AG10803 (cell line): ENCODE results near the gene KLK6.

Source experiments
- DNase-seq: peaks from one replicate; pipeline ENCODE4 v3.0.0; 2010; ENCODE audit warnings: low read depth
- H3K4me3 ChIP-seq: 2 replicates; pipeline ENCODE4 v1.5.1; 2011; ENCODE audit warnings: mild to moderate bottlenecking, low read length, control low read depth
- CTCF ChIP-seq: conservative IDR thresholded peaks from 2 replicates; pipeline ENCODE4 v1.5.1; 2011; ENCODE audit warnings: mild to moderate bottlenecking, low read length, control low read depth, inconsistent platforms

KLK6 gene

DNA sequence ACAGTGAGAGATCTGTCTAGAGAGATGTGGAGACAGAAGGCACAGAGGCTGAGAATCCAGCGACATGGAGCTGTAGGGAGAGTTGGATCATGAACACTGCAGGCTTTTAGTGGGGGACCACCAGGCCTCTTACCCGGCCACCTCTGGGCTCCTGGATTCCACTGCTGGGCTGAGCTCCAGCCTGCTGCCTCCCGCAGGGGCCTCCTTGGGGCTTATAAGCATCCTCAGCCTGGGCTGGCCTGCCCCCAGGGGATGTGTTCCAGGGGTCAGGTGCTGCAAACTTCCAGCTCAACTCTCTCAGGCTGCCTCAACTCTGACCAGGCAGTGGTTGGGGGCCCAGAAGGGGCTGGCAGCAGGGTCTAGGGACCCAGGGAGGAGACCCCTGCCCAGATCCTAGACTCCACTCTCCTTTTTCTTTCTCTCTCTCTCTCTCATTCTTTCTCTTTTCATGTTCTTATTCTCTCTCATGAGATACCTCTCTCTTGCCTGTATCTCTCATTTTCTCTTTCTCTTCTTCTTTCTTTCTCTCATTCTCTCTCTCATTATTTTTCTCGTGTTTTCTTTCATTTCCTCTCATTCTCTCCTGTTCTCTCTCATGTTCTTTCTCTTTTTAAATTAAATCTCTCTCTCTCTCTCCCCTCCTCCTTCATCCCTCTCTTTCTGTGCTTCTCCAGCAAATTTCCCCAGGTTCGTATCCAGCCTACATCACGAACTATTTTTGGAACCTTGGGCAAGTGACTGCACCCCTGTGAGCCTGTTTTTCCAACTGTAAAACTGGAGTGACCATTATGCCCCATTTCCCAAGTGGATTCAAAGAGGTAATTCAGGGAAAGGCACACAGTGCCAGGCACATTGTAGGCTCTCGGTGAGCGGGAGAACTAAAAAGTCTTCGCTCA lies 57.9 kb downstream of the KLK6 start, which contains the start of gene KLK4:
Gene KLK4 (minus strand): TSS at position 190 of the 896 bp plus-strand sequence. CDS start 657 bp downstream, outside the sequence.
- DNase-seq: no peak
- no peak within 1 kb of the TSS for H3K4me3 ChIP-seq
- no peak for TF ChIP-seq CTCF

DNA sequence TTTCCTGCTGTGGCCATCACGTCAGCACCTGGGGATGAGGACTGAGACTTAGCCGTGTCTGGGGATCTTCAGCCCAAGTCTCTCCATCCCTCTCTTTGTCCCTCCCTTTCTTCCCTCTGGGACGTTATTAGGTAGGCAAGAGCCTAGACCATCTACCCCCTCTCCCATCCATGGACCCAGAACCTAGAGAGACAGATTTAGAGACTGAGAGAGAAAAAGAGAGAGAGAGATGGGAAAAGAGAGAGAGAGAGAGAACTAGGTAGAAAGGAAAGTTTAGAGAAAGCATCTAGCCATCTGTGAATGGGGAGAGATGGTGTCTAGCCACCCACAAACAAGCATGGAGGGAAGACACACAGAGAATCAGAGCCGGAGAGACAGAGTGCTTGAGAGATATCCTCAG lies 58.7 kb downstream of the KLK6 start:
- no peak overlapping the region for H3K4me3 ChIP-seq
- no peak for DNase-seq
- no peak for TF ChIP-seq CTCF

DNA sequence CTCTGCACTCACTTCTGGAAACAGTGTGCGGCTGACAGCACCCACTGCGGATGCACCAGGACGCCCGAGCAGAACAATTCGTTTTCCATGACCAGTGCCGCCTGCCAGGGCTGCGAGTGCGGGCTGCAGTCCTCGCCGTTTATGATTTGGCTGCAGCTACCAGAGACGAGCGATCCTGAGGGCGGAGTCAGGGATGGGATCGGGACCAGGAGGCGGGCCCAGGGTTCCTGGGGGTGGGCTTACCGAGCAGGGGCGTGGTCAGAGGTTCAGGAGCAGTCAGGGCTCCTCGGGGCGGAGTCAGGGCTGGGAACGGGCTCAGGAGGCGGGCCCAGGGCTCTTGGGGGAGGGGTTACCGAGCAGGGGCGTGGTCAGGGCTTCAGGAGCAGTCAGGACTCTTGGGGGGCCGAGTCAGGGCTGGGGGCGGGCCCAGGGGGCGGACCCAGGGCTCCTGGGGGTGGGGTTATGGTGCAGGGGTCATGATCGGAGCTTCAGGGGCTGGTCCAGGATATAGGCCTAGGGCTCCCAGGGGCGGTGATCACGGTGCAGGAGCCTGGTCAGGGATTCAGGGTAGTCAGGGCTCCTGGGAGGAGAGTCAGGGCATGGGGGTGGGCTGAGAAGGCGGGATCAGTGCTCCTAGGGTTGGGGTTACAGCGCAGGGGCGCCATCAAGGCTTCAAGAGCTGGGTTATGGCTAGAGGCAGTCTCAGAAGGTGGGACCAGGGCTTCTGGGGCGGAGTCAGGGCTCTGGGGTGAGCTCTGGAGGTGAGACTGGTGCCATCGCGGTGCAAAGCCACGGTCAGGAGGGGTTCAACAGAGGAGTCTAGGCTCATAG lies 59.9 kb downstream of the KLK6 start:
- no peak overlapping the region for H3K4me3 ChIP-seq
- TF ChIP-seq CTCF: no peak
- DNase-seq: no peak
